Measurements from ENCODE around the gene PRKG1. TPM values are rescaled to one million over a fixed set of nuclear protein-coding genes. Genes with fewer than 3 reads are reported as not detected.

Gene PRKG1
- polyA plus RNA-seq, 3 donors: not detected

DNA sequence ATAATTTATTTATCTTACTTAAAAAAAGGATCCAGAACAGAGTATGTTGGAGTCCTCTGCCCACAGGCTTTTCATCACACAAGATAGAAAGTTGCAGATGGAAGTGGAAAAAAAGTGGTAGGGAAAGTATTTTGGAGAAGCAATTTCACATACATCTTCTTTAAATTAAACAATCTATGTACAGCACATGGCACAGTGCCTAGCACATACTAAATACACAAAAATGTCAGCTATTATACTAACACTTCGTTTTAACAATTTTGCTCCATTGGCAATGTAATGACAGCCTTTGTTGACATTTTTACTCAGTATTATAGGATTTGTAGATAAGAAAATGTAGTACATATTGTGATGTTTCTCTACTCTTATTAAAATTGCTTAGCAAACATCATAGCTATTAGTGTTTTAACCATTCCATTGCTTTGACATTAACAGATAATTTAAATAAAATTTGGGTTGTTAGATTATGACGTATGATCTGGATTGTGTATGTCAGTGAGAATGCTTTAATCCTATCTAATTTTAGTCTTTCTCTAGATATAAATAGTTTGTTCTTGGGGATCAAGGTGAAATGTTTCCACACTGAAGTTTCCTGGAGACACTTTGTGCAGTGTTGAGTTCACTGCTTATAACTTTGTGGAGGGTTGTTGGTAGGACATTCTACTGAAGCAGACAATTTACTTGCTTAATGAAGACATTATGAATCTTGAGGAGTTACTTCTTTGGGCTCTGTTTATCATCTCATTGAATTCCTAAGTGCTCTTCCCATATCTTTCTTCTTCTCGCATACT, 1037.0 kb downstream of the PRKG1 start:
- no peaks in the 10 kb centered on the region for H3K9me3 ChIP-seq (replicated peaks in 1 of 2; ENCODE audit: control insufficient read depth in 1 of 2, insufficient read depth in 1 of 2, low read length in 2 of 2)
- H2AFZ ChIP-seq (ENCODE audit: insufficient read depth, low read depth, low read length, poor library complexity, severe bottlenecking): no peak overlapping the region
- intact Hi-C loops (cut with micrococcal nuclease): no loop called here
- H3K4me2 ChIP-seq (replicated peaks; ENCODE audit: extremely low read depth, low read length, poor library complexity, severe bottlenecking): no peak overlapping the region
- no peaks in the 10 kb centered on the region for H3K27me3 ChIP-seq (ENCODE audit: control insufficient read depth in 2 of 2, insufficient read depth in 2 of 2, low read length in 2 of 2)
- no peak for DNase-seq
- TF ChIP-seq, protein P1, sequence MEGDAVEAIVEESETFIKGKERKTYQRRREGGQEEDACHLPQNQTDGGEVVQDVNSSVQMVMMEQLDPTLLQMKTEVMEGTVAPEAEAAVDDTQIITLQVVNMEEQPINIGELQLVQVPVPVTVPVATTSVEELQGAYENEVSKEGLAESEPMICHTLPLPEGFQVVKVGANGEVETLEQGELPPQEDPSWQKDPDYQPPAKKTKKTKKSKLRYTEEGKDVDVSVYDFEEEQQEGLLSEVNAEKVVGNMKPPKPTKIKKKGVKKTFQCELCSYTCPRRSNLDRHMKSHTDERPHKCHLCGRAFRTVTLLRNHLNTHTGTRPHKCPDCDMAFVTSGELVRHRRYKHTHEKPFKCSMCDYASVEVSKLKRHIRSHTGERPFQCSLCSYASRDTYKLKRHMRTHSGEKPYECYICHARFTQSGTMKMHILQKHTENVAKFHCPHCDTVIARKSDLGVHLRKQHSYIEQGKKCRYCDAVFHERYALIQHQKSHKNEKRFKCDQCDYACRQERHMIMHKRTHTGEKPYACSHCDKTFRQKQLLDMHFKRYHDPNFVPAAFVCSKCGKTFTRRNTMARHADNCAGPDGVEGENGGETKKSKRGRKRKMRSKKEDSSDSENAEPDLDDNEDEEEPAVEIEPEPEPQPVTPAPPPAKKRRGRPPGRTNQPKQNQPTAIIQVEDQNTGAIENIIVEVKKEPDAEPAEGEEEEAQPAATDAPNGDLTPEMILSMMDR (IDR thresholded peaks at IDR 0.05): no peak
- Mint-ChIP-seq H3K4me1 (no peaks in the 10 kb centered on the region), H3K27me3 (ENCODE audit: low read depth in 3 of 3) (no peaks in the 10 kb centered on the region), H3K36me3 (no peaks in the 10 kb centered on the region), H3K4me3 (no peak overlapping the region), H3K27ac (no peak overlapping the region), H3K9me3 (peaks cover 0 to 4% (median 0%) of the 10 kb centered on the region in 7 donors)
- no CpG with 5 or more reads among the region's 3 CpGs for WGBS (ENCODE audit: insufficient coverage)
- H4K20me1 ChIP-seq (ENCODE audit: insufficient read depth, low read length): no peaks in the 10 kb centered on the region
- no peaks in the 10 kb centered on the region for H3K36me3 ChIP-seq (replicated peaks in 1 of 2; ENCODE audit: control insufficient read depth in 1 of 2, insufficient read depth in 2 of 2, low read length in 2 of 2)
- no peaks in the 10 kb centered on the region for H3K79me2 ChIP-seq (ENCODE audit: insufficient read depth, low read length)
- H3K4me3 ChIP-seq (replicated peaks in 1 of 3; ENCODE audit: low read depth in 2 of 3, low read length in 3 of 3): no peak overlapping the region
- H3K27ac ChIP-seq (ENCODE audit: low read depth in 1 of 2, low read length in 2 of 2): no peak overlapping the region
- no peak overlapping the region for H3K9ac ChIP-seq (ENCODE audit: insufficient read depth, low read length, poor library complexity, severe bottlenecking)
- H3K4me1 ChIP-seq (ENCODE audit: control insufficient read depth in 1 of 2, insufficient read depth in 2 of 2, low read length in 2 of 2): no peaks in the 10 kb centered on the region

DNA sequence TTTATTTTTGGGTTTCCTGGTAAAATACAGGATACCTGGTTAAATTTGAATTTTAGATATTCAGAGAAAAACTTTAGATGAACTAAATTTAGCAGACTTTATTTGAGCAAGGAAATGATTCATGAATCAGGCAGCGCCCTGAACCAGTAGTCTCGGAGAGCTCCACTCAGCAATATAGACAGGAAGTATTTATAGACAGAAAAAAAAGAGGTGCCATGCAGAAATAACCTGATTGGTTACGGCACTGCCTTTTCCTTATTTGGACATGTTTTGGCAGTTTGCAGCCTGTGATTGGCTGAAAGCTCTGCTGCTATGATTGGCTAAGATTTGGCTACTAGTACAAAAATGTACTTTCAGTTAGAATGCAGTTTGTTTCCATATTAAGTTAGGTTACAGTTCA, 1041.5 kb downstream of the PRKG1 start:
- intact Hi-C loops (cut with micrococcal nuclease): no loop called here
- DNase-seq: no peak
- Histone ChIP-seq H3K4me2 (replicated peaks; ENCODE audit: extremely low read depth, low read length, poor library complexity, severe bottlenecking) (no peak overlapping the region), H4K20me1 (ENCODE audit: insufficient read depth, low read length) (no peaks in the 10 kb centered on the region), H3K4me1 (ENCODE audit: control insufficient read depth in 1 of 2, insufficient read depth in 2 of 2, low read length in 2 of 2) (no peaks in the 10 kb centered on the region), H3K36me3 (replicated peaks in 1 of 2; ENCODE audit: control insufficient read depth in 1 of 2, insufficient read depth in 2 of 2, low read length in 2 of 2) (no peaks in the 10 kb centered on the region), H3K9me3 (replicated peaks in 1 of 2; ENCODE audit: control insufficient read depth in 1 of 2, insufficient read depth in 1 of 2, low read length in 2 of 2) (no peaks in the 10 kb centered on the region), H2AFZ (ENCODE audit: insufficient read depth, low read depth, low read length, poor library complexity, severe bottlenecking) (no peak overlapping the region), H3K4me3 (replicated peaks in 1 of 3; ENCODE audit: low read depth in 2 of 3, low read length in 3 of 3) (no peak overlapping the region), H3K9ac (ENCODE audit: insufficient read depth, low read length, poor library complexity, severe bottlenecking) (no peak overlapping the region), H3K27ac (ENCODE audit: low read depth in 1 of 2, low read length in 2 of 2) (no peak overlapping the region), H3K27me3 (ENCODE audit: control insufficient read depth in 2 of 2, insufficient read depth in 2 of 2, low read length in 2 of 2) (no peaks in the 10 kb centered on the region), H3K79me2 (ENCODE audit: insufficient read depth, low read length) (no peaks in the 10 kb centered on the region)
- Mint-ChIP-seq H3K36me3 (no peaks in the 10 kb centered on the region), H3K27ac (no peak overlapping the region), H3K4me3 (no peak overlapping the region), H3K4me1 (no peaks in the 10 kb centered on the region), H3K27me3 (ENCODE audit: low read depth in 3 of 3) (no peaks in the 10 kb centered on the region), H3K9me3 (peaks cover 0 to 4% (median 1%) of the 10 kb centered on the region in 7 donors)
- TF ChIP-seq, protein P1 (IDR thresholded peaks at IDR 0.05): no peak
- WGBS (ENCODE audit: insufficient coverage): 88% methylated on average over 1 of the region's 3 CpGs
